ENCODE measurements around the gene XPO1.
"Not testable (repeated sequence)": the region's sequence is repeated elsewhere in the genome, so short reads cannot be mapped to it uniquely, and the experiment has no call there.

The XPO1 gene

DNA sequence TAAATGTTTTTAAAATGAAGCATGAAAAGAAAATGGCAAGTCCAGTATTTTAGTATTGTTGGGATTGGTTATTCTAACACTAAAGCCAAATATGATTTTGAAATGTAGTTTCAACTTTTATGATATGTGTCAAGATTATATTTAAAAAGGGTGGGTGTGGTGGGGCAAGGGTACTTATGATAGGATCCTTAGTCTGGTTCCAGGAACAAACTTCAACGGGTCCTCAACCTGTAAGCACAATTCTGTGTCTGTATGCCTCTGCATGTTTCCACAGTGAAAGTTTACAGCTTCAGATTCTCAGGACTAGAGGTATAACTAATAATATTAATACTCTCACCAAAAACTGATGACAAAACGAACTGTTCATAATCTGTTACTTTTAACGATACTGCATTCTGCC, 73.1 kb downstream of the XPO1 start:
- DNase-seq (ENCODE audit: low spot score), result no peak

DNA sequence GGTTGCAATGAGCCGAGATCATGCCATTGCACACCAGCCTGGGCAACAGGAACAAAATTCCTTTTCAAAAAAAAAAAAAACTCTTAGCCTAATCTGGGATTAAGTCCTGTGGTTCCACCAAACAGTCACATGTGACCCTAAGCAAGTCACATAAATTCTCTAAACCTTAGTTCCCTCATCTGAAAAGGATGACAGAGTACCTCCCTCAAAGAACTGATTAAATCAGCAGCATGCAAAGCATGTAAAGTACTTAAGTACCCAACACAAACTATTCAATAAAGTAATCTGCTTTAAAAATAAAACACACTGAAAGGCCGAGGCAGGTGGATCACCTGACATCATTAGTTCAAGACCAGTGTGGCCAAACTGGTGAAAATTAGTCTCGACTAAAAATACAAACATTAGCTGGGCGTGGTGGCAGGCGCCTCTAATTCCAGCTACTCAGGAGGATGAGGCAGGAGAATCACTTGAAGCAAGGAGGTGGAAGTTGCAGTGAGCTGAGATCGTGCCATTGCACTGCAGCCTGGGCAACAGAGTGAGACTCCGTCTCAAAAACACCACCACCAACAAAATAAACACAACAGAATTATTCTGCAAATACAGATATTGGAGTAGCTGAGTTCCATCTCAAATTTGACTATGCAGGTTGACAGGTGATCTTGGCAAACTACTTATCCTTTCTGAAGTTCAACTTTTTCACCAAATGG, 74.2 kb downstream of the XPO1 start:
- no peak for DNase-seq (ENCODE audit: low spot score)

DNA sequence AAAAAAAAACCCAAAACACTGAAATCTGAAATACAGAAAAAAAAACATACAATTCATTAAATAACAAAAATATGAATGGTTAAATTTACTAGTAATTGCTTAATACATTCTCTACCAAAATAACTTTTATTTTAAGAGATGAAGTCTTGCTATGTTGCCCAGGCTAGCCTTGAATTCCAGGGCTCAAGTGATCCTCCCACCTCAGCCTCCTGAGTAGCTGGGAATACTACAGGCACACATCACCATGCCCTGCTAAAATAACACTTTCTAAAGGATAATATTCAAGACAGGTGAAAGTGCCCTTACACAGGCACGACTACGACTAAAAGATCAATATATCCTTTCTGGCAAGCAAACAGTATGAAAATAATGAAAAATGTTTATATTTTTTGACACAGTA, 76.8 kb downstream of the XPO1 start:
- DNase-seq (ENCODE audit: low spot score), result no peak

DNA sequence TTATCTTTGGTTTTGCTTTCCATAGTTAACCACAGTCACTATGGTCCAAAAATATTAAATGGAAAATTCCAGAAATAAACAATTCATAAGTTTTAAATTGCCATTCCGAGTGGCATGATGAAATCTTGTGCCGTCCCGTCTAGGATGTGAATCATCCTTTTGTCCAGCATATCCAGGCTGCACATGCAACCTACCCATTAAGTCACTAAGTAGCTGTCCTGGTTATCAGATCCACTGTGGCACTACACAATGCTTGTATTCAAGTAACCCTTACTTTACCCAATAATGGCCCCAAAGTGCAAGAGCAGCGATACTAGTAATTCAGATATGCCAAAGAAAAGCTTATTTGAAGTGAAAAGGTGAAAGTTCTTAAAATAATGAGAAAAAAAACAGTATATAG, 78.0 kb downstream of the XPO1 start:
- DNase-seq (ENCODE audit: low spot score), result no peak

DNA sequence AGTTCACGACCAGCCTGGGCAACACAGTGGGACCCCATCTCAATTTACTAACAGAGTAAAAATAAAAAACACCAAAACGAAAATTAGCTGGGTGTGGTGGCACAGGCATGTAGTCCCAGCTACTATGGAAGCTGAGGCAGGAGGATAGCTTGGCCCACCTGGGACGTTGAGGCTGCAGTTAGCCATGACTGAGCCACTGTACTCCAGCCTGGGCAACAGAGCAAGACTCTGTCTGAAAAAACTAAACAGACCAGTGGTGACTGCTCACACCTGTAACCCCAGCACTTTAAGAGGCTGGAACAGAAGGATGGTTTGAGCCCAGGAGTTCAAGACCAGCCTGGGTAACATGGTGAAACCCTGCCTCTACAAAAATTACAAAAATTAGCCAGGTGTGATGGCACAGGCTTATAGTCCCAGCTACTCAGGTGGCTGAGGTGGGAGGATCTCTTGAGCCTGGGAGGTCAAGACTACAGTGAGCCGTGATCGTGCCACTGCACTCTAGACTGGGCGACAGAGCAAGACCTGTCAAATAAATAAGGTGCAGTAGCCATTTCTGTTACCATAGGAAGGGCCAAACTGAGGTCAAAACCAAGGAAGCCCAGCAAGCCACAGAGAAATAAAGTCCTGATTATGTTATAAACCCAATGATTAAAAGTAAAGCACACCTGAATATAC, 81.3 kb downstream of the XPO1 start:
- DNase-seq (ENCODE audit: low spot score), result no peak

DNA sequence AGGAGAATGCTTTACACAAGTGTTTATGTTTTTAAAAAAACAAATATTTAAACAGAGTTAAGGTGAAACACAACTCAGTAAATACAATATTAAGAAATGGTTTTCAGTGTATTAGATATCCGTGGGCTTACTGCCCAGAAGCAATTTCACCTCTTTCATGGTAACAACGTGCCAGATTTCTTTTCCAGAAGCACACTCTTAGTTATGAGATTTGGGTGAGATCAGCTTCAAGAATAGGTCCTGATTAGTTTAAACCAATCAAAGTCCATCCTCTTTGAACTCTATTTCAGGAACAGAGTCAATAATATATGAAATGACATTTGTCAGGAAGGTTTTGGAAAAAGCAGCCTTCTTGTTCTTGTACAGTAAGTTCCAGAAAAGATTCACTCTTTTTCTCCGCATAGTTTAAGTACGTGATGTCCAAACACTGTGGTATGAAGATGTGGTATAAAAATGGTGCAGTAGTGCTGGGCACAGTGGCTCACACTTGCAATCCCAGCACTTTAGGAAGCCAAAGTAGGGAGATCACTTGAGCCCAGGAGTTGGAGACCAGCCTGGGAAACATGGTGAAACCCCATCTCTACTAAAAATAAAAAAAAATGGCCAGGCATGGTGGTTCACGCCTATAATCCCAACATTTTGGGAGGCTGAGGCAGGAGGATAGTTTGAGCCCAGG, 81.9 kb downstream of the XPO1 start:
- no peak for DNase-seq (ENCODE audit: low spot score)

DNA sequence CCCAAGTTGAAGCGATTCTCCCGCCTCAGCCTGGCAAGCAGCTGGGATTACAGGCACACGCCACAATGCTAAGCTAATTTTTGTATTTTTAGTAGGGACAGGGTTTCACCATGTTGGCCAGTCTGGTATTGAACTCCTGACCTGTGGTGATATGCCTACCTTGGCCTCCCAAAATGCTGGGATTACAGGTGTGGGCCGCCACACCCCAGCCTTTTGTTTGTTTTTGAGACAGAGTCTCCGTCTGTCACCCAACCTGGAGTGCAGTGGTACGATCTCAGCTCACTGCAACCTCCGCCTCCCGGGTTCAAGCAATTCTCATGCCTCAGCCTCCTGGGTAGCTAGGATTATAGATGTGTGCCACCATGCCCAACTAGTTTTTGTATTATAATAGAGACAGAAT, 83.2 kb downstream of the XPO1 start:
- DNase-seq (ENCODE audit: low spot score), result not testable (repeated sequence)

DNA sequence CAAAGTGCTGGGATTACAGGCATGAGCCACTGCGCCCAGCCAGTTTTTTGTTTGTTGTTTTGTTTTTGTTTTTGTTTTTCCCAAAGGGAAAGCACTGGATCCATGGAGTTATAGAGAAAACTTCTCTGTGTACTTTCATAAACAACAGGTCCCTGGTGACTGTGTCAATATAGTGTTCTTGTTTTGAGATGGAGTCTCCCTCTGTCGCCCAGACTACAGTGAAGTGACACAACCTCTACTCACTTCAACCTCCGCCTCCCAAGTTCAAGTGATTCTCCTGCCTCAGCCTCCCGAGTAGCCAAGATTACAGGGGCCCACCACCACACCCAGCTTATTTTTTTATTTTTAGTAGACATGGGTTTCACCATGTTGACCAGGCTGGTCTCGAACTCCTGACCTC, 83.8 kb downstream of the XPO1 start:
- no peak for DNase-seq (ENCODE audit: low spot score)

DNA sequence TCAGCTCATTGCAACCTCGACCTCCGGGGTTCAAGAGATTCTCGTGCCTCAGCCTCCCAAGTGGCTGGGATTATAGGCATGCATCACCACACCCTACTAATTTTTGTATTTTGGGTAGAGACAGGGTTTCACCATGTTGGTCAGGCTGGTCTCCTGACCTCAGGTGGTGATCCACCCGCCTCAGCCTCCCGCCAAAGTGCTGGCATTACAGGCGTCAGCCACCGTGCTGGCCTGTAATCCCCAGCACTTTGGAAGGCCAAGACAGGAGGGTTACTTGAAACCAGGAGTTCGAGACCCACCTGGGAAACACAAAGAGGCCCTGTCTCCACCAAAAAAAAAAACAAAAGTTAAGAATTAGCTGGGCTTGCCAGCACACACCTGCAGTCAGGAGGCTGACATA, 85.8 kb downstream of the XPO1 start:
- DNase-seq (ENCODE audit: low spot score), result no peak

DNA sequence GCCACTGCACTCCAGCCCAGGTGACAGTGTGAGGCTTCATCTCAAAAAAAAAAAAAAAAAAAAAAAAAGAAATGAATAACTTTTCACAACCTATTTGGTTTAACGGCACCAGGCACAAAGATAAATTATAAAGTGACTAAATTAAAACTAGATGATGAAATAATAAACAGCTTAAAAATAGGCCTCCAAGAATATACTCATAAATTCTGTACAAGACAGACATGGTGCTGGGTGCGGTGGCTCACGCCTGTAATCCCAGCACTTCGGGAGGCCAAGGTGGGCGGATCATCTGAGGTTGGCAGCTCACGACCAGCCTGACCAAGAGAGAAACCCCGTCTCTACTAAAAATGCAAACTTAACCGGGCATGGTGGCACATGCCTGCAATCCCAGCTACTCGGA, 87.0 kb downstream of the XPO1 start:
- DNase-seq (ENCODE audit: low spot score), result no peak

DNA sequence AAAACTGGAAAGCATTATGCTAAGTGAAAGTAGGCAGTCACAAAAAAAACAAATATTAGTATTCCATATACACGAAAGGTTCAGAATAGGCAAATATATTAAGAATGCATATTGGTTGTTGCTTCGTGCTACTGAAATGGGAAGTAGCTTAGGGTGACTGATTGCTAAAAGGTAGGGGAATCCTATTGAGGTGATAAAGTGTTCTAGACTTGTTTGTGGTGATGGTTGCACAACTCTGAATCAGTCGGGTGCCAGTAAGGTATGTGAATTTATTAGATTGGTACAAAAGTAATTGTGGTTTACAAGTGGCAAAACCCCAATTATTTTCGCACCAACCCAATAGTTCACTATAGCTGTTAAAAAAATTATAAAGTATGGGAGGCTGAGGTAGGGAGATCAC, 88.0 kb downstream of the XPO1 start:
- DNase-seq (ENCODE audit: low spot score), result no peak

DNA sequence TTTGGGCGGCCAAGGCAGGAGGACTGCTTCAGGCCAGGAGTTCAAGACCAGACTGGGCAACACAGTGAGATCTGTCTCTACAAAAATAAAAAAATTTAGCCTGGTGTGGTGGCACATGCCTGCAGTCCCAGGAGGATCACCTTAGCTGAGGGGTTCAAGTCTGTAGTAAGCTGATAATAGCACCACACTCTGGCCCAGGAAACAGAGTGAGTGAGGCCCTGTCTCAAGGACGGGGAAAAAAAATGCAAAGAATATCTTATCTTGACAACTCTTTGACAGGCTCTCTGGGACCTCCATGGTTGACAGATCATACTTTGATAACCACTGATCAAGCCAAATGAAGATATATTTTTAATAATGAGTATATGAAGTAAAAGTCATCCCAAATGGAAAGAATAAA, 89.9 kb downstream of the XPO1 start:
- no peak for DNase-seq (ENCODE audit: low spot score)

DNA sequence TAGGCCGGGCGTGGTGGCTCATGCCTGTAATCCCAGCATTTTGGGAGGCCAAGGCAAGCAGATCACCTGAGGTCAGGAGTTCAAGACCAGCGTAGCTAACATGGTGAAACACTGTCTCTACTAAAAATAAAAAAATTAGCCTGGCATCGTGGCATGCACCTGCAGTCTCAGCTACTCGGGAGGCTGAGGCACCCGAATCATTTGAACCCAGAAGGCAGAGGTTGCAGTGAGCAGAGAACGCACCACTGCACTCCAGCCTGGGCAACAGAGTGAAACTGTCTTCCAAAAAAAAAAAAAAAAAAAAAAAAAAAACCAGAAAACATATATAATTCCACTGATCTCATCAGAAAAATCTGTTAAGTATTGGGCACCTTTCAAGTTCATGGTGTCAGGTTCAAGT, 91.2 kb downstream of the XPO1 start:
- not testable (repeated sequence) for DNase-seq (ENCODE audit: low spot score)

DNA sequence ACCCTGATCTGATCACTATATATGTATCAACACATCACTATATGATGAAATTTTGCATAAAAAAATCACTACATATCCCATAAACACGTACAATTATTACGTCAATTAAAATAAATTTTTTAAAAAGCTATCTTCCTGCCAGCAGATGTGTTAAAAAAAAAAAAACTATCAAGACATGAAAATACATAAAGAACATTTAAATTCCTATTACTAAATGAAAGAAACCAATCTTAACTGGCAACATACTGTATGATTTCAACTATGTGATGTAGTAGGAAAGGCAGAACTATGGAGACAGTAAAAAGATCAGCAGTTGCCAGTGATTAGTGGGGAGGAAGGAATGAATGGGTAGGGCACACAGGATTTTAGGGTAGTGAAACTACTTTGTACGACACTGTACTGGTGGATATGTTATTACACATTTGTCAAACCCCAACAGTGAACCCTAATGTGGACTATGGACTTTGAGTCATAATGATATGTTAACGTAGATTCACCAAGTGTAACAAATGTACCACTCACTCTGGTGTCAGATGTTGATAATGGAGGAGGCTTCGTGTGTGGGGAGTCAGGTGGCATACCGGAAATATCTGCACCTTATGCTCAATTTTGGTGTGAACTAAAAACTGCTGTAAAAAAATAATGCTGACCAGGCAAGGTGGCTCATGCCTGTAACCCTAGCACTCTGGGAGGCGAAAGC, 94.7 kb downstream of the XPO1 start:
- DNase-seq (ENCODE audit: low spot score), result no peak

DNA sequence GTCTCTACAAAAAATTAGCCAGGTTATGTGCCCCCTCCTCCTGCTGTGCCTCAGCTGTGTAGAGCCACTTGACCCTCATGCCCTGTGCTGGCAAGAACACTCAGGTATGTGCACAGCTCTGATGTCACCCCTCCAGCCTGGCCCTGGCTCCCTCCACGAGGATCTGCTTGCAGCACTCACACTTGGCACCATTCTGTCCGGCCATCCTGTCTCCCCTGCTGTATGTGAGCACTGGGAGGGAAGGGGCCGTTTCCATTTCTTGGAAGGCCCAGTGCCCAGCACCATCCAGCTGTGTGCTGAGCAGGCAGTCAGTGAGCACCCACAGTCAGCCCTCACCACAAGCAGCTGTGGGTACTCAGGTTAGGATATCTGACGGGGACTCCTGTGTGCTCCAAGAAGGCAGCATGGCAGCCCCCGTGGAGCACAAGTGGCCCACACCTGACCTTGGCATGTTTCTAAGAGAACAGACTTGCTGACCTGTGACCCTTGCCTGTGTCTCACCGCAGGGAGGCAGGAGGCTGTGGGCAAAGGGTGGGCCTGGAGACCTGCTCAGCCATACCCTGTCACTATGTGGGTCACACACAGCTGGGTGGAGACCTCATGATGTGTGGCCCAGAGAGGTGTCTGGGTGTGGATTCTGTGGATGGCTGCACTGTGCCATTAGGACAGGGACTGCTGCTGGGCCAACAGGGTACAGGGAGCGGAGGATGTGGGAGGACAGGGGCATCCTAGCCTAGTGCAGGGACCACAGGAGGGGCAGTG, 98.7 kb downstream of the XPO1 start:
- no peak for DNase-seq (ENCODE audit: low spot score)

DNA sequence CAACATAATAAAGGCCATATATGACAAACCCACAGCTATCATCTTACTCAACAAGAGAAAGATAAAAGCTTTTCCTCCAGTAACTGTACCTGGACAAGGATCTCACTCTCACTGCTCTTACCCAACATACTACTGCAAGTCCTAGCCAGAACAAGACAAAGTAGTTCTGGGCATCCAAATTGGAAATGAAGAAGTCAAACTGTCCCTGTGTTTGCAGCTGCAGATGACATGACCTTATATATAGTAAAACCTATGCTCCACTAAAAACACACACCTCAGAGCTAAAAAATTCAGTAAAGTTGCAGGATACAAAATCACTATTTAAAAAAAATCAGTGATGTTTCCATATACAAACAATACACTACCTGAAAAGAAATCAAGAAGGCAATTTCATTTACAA, 99.5 kb downstream of the XPO1 start:
- DNase-seq (ENCODE audit: low spot score), result no peak

DNA sequence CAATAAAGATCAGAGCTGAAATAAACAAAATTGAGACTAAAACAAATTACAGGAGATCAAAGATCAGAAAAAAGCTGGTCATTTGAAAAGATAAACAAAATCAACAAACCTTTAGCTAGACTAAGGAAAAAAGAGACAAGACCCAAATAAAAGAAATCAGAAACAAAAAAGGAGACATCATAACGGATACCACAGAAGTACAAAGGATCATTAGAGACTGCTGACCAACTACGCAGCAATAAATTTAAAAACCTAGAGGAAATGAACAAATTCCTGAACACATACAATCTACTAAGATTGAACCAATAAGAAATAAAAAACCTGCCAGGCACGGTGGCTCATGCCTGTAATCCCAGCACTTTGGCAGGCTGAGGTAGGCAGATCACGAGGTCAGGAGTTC, 101.0 kb downstream of the XPO1 start:
- DNase-seq (ENCODE audit: low spot score), result no peak

DNA sequence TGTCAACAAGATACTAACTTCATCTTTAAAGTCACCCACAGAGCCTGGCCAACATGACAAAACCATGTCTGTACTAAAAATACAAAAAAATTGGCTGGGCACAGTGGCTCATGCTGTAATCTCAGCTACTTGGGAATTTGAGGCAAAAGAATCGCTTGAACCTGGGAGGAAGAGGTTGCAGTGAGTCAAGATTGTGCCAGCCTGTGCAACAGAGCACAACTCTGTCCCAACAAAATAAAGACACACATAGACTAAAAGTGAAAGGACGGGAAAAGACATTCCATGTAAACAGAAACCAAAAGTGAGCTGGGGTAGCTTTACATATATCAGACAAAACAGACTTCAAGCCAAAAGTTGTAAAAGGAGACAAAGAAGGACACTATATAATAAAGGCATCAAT, 102.1 kb downstream of the XPO1 start:
- no peak for DNase-seq (ENCODE audit: low spot score)

DNA sequence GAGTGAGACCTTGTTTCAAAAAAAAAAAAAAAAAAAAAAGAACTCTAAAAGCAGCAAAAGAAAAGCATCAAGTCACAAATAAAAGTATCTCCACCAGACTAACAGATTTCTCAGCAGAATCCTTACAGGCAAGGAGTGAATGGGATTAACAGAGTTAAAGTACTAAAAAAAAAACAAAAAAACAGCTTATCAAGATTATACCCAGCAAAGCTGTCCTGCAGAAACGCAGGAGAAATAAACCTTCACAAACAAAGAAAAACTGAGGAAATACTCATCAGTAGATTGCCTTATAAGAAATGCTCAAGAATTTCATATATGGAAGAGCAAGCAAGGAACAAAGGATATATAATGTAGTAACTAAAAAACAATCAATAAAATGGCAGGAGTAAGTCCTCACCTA, 102.9 kb downstream of the XPO1 start:
- no peak for DNase-seq (ENCODE audit: low spot score)

DNA sequence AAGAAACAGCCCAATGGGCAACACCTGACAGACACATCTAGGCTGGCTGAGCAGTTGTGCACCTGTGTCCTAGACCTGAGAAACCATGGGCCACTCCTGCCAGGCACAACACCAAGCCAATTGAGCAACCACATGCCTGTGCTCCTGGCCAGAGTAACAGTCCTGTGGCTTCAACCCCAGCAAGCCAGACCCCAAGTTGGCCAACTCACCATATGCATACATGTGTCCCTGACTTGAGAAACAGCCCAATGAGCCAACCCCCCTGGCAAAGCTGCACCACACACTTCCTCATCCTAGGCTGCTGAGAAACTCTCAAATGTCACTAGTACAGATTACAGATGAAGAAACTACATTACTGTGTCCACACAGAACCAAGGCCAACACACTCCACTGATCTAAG, 103.8 kb downstream of the XPO1 start:
- no peak for DNase-seq (ENCODE audit: low spot score)

DNA sequence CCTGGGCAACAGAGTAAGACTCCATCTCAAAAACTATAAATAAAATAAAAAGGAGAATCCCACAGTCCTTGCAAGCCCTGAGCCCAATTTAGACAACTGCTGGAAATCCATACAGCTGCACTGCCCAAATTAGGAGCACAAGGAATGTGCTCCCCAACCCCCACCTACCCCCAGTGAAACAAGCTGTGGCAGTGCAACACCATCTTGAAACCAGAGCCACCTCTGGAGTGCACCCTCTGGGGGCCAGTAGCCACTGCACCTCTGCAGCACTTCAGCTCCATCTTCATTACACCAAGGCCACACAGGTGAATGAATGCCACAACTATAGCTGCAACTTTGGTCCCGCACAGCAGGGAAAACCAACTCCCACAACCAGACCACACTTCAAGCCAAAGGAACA, 104.5 kb downstream of the XPO1 start:
- no peak for DNase-seq (ENCODE audit: low spot score)

DNA sequence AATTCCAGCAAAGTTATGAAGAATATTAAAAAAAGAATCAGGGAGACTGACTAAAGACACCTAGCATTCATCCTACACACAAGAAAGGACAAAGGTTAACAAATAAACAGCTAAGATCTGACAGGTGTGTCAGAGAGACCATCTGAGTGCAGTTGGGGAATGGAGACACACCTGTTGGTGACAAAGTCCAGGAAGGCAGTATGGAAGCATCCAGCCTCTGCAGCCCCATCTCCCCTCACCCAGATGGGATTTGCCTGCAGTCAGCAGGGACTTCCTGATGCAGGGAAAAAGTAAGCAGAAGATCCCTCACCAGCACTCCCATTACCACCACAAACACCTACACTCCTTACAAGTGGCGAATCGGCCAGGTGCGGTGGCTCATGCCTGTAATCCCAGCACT, 105.2 kb downstream of the XPO1 start:
- DNase-seq (ENCODE audit: low spot score), result no peak
